ENCODE measurements around the gene ERP27.

GRCh38 chr12:14982991-14983390 is 44.7 kb upstream of the ERP27 start:
- TF ChIP-seq CTCF (IDR thresholded peaks at IDR 0.05 in 4 of 5, conservative IDR thresholded peaks at IDR 0.05 in 1 of 5) = no peak
- TF ChIP-seq POLR2A (IDR thresholded peaks at IDR 0.05) = no peak

Measured in gastrocnemius medialis (tissue), 4 donors.